Superior temporal gyrus (tissue), 1 donor: ENCODE results near the gene DTX2.
"Not testable (repeated sequence)": the region's sequence is repeated elsewhere in the genome, so short reads cannot be mapped to it uniquely, and the experiment has no call there.

Experiments used
- DNase-seq: peaks from one replicate; pipeline ENCODE4 v3.0.0-alpha.2; 2016; ENCODE audit errors: extremely low spot score

The DTX2 gene

GRCh38 chr7:76512941-76513816, 51.7 kb downstream of the DTX2 start:
- no peak for DNase-seq

- DNase-seq = no peak
Measured at GRCh38 chr7:76513817-76514799, 52.6 kb downstream of the DTX2 start.

GRCh38 chr7:76514926-76515771, 53.6 kb downstream of the DTX2 start:
- no peak for DNase-seq

- DNase-seq = peak; percentile 46
Measured at GRCh38 chr7:76515999-76516443, 54.5 kb downstream of the DTX2 start.

GRCh38 chr7:76516932-76517331, 55.4 kb downstream of the DTX2 start:
- DNase-seq = not testable (repeated sequence)

- DNase-seq = not testable (repeated sequence)
Measured at GRCh38 chr7:76526183-76526582, 64.7 kb downstream of the DTX2 start.

- DNase-seq = not testable (repeated sequence)
Measured at GRCh38 chr7:76531643-76532042, 70.1 kb downstream of the DTX2 start.

GRCh38 chr7:76543197-76543596, 81.7 kb downstream of the DTX2 start, which contains the start of gene SPDYE16:
Gene SPDYE16, minus strand, starts transcription at chr7:76543297. Its CDS starts 1,838 bp downstream, at chr7:76541459.
- not testable (repeated sequence) for DNase-seq

- DNase-seq = peak; percentile 94
Measured at GRCh38 chr7:76549025-76549854, 87.7 kb downstream of the DTX2 start.

GRCh38 chr7:76549855-76550248, 88.3 kb downstream of the DTX2 start:
- DNase-seq = peak; percentile 3

- peak; percentile 4 for DNase-seq
Measured at GRCh38 chr7:76551992-76552391, 90.5 kb downstream of the DTX2 start.
